WI38 (cell line): Measurements from ENCODE around the gene CLEC4F.

Experiments used
- H3K4me3 ChIP-seq: 2 replicates; pipeline ENCODE4 v1.5.1; 2011; ENCODE audit warnings: low read depth, mild to moderate bottlenecking, control low read depth, low read length
- TF ChIP-seq, protein P1 (sequence below): IDR thresholded peaks from 2 replicates; pipeline ENCODE4 v1.5.1; 2012; ENCODE audit warnings: low read depth, mild to moderate bottlenecking, control low read depth, low read length

The CLEC4F gene

DNA sequence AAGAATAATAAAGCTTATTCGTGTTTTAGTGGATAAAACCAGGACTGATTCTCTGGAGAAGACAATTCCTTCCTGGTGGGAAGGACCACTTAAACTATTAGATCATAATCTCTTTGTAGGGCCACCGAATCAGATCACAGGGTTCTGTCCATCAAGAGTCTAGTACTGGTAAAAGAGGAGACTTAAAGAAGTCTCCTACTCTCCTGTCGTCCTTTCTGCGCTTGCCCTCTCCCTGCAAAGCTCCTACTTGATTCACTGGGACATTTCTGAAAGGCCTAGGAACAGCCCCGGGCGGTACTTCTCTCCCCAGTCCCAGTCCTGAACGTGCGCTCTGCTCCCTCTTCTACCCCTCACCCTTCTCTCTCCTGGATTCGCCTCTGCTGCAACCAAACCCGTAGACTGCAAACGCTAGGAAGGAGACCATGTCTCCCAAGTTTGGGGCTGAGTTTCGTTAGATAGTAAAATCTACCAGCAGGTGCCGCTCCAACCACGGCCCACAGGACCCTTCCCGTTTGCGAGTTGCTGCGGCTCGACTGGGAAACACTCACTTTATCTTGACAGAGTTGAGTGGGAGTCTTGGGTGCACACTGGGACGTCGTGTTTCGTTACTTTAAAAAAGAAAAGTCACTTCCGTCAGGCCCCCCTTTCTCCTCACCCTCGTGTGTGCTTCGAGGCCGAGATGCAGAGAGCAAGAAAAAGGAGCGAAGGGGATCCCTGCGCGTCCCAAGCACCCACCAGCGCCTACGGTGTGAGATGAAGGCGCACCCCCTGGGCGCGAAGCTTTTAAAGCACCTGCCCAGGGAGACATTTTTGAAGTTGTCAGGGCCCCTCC, 30.9 kb downstream of the CLEC4F start:
- TF ChIP-seq, protein P1, sequence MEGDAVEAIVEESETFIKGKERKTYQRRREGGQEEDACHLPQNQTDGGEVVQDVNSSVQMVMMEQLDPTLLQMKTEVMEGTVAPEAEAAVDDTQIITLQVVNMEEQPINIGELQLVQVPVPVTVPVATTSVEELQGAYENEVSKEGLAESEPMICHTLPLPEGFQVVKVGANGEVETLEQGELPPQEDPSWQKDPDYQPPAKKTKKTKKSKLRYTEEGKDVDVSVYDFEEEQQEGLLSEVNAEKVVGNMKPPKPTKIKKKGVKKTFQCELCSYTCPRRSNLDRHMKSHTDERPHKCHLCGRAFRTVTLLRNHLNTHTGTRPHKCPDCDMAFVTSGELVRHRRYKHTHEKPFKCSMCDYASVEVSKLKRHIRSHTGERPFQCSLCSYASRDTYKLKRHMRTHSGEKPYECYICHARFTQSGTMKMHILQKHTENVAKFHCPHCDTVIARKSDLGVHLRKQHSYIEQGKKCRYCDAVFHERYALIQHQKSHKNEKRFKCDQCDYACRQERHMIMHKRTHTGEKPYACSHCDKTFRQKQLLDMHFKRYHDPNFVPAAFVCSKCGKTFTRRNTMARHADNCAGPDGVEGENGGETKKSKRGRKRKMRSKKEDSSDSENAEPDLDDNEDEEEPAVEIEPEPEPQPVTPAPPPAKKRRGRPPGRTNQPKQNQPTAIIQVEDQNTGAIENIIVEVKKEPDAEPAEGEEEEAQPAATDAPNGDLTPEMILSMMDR: peak; percentile 44
- no peak overlapping the region for H3K4me3 ChIP-seq

DNA sequence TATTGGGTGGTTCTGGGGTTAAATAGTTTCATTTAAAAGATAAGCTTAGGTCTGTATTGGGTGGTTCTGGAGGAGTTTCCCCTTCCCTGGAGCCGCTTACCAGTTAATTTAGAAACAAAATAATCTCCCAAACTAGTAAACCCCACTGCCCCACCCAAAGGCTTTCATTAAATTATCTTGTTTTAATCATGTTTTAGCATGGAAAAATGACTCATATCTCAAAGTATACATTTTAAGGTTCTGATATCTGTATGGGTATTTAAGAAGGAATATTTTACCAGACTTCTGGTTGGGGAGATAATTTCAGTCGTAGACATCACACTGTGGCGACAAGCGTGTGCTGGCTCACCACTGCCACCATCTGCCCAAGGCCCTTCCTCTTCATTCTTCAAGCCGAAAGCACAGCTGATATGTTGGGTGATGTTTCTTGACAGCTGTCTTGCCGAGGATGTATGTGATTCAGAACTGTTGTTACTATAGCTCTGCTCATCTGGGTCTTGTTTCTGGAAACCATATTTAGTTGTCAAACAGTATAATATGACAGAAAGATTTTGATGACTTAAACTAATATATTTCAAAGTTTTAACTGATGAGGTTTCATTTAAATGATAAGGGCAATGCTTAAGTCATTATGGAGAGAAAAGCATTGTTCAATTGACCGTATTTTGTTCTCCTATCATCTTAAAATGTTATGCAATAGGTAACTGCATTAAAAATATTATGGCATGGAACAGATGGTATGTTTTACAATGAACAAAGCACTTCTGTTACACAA, 35.1 kb downstream of the CLEC4F start:
- no peak overlapping the region for H3K4me3 ChIP-seq
- TF ChIP-seq, protein P1: no peak

GRCh38 chr2:70784320-70784719, 36.1 kb downstream of the CLEC4F start:
- no peak overlapping the region for H3K4me3 ChIP-seq
- TF ChIP-seq, protein P1: no peak

DNA sequence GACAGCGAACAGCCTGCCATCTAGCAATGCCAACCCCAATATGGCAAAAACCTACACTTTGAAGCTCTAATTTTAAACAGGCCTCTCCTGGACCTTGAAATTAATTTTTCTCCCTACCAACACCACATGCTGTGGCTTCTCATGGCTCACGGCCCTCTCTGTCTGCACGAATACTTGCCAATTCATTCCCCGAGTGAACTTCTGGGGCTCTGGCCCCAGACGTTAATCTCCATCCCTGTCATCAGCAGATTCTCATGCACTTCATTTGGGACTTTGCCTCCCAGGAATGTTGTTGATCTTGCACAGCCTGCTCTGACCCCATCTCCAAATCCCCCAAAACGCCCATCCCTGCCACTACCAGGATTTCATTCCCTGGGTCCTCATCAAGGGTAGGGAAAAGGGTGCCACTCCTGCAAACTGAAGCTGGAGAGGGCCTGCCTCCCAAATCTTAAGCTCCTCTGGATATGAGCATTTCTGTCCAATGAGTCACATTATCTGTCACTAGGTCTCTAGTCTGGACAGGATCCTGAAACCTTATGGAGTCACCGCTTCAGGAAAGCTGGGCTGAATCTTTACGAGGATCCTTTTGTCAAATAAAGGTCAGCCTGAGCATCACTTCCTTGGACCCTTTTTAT, 40.4 kb downstream of the CLEC4F start:
- H3K4me3 ChIP-seq: no peak overlapping the region
- TF ChIP-seq, protein P1: no peak

DNA sequence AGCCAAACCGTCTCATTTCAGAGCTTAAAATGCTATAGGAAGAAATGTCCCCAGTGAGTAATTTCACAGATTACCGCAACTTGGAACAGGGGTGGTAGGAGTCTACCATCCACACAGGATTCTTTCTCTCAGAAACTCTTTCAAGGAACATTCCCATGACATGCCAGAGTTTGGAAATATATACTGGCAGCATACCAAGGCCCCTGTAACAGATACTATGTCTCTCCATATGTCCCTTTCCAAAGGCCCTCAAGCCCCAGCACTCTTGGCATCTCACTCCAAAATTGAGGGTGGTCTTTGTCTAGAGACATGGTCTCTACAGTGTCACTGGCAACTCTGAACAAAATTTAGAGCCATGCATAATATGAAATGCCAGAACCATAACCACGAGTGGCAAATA, 40.9 kb downstream of the CLEC4F start:
- TF ChIP-seq, protein P1: no peak
- no peak overlapping the region for H3K4me3 ChIP-seq

- TF ChIP-seq, protein P1: no peak
- no peak overlapping the region for H3K4me3 ChIP-seq
Measured at GRCh38 chr2:70778676-70779075, 41.7 kb downstream of the CLEC4F start.
